Measurements from ENCODE around the gene PFKL.
"Not testable (repeated sequence)": the region's sequence is repeated elsewhere in the genome, so short reads cannot be mapped to it uniquely, and the experiment has no call there.

Gene PFKL

DNA sequence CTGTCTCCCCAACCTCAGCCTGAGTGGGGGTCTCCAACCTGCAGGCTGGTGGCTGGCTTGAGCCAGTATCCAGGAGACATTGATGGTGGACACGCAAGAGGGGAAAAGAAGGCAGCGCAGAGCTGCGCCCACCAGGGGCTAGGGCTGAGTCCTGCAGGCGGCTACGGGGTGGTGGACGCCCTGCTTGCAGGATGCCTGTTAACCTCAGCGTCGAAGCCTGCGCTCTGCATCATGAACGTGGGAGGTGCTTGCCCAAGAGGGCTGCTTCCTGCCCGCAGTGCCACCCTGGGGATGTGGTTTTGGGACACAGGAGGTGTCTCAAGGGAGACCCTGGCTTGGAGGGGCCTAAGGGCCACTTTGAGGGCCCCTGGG lies 27.7 kb downstream of the PFKL start:
- no peak for DNase-seq (ENCODE audit: low read depth in 2 of 2)

- DNase-seq (ENCODE audit: low read depth in 2 of 2), result no peak
These were observed 28.5 kb downstream of the PFKL start for GRCh38 chr21:44328242-44328895.

DNA sequence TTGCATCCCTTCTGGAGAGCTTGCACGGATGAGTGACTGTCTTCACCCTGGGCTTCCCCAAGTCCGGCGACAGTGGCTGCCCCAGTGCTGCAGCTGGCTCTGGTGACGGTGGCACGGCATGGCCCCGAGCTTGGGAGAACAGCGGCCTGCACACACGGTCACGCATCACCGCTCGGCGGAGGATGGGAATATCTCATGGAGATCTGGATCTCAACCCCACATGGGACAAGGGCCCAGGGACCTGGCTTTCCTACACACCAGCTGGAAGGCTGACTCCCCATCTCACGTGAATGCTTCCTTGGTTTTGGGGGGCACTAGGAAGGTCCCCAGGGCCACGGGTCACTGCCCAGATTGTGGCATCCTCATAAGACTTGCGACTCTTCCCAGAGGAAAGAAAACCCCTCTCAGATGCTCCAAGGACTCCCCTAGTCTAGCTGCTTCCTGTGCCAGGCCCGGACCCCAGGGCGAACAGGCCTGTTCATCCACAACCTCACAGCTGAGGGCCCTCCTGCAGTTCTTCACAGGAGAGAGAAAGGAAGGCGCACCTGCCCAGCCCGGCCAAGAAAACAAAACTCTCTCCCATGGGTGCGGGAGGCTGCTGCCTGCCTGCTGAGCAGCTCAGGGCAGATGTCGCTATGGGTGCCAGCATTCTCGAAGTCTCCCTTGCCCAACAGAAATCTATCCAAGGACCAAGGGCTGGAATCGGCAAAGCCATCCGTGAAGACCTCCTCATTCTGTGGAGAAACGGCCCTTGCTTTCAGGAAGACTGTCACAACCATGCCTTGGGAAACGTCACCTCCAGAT lies 29.4 kb downstream of the PFKL start:
- DNase-seq (ENCODE audit: low read depth in 2 of 2), result no peak

DNA sequence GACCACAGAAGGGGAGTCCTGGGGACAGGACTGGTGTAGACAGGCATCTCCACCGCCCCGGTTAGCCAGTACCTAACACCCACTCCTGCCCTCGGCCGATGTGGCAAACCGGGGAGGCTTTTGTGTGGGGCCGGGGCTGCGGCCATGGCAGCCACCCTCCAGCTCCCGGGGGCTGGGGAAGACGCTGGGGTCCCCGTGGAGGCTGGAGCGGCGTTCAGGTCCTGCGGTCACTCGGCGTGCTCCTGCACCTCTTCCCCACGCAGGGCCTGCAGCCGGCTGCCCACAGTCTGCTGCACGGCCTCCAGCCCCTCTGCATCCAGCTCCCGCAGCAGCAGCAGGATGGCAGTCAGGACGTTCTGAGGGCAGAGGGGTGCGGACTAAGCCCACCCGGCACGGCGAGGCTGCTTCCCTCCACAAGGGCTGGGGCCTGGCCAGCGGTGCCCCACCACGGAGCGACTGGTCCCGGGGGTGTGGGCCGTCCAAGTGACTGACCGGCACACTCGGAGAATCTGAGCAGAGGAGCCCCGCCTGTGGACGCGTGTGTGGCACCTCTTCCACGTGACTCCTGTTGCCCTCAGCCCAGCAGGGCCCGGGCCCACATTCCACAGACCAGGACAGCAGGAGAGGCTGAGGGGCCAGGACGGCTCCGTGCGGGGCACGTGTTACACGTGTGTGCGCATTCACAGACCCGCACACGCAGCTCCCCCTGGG lies 30.3 kb downstream of the PFKL start:
- no peak for DNase-seq (ENCODE audit: low read depth in 2 of 2)

GRCh38 chr21:44330698-44331097 lies 30.8 kb downstream of the PFKL start:
- no peak for DNase-seq (ENCODE audit: low read depth in 2 of 2)

DNA sequence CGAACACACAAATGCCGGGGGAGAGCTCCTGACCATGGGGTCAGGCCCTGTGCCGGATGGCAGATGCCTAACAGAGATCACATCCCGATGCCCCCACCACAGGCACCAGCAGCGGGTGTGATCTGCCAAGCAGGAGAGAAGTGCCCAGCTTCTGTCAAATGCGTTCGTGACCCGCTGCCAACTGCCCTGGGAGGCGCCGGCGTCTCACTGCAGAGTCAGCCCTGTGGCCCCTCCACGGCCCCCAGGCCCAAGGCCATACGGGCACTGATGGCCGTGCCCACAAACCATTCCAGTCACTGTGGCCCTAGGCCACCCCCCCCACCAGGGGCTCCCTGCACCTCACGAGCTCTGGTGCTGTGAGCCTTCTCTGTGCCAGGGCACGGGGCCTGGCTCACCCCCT lies 31.4 kb downstream of the PFKL start:
- no peak for DNase-seq (ENCODE audit: low read depth in 2 of 2)

DNA sequence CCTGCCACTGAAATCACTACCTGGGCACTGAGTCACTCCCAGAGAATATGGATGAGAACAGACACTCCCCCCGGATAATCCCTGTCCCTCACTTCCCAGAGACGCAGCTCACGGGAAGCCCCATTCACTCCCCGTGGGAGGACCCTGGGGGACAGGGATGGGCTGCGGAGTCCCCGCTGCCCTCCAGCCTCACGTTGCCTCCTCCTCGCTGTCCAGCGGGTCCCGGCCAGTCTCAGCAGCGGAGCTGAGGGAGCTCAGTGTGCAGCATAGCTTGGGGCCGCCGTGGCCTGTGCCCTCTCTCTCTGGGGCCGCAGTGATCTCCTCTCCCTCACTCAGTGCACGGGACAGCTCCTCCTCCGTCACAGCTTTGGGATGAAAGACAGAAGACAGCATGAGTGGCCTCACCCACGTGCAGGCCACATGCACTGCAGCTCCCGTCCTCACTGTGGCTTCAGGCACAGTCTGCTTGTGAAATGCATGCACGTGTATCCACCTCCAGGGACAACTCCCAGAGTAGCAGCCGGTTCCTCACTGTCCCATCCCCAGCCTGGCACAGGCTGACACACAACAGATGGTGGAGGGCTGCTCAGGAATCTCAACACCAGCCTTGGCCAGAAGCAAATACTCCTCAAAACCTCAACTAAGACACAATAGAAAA lies 31.9 kb downstream of the PFKL start:
- no peak for DNase-seq (ENCODE audit: low read depth in 2 of 2)

DNA sequence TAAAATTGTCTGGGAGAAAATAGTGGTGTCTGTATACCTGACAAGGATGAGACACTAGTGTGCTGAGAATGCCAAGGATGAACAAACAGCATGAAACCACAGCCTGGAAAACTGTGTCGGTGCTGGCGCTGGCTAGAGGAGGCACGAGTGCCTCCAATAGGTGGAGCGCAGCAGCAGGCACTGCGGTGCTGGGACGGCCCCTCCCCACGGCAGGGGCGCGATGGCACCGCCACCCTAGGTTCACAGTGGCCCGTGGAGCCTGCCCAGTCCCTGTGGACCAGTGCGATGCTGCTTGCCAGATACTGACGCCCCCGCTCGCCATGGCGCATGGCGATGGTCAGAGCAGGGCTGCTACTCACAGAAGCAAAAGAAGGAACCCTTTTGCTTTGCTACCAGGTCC lies 32.5 kb downstream of the PFKL start:
- DNase-seq (ENCODE audit: low read depth in 2 of 2), result no peak

- DNase-seq (ENCODE audit: low read depth in 2 of 2), result no peak
These were observed 33.1 kb downstream of the PFKL start for GRCh38 chr21:44332965-44333364.

DNA sequence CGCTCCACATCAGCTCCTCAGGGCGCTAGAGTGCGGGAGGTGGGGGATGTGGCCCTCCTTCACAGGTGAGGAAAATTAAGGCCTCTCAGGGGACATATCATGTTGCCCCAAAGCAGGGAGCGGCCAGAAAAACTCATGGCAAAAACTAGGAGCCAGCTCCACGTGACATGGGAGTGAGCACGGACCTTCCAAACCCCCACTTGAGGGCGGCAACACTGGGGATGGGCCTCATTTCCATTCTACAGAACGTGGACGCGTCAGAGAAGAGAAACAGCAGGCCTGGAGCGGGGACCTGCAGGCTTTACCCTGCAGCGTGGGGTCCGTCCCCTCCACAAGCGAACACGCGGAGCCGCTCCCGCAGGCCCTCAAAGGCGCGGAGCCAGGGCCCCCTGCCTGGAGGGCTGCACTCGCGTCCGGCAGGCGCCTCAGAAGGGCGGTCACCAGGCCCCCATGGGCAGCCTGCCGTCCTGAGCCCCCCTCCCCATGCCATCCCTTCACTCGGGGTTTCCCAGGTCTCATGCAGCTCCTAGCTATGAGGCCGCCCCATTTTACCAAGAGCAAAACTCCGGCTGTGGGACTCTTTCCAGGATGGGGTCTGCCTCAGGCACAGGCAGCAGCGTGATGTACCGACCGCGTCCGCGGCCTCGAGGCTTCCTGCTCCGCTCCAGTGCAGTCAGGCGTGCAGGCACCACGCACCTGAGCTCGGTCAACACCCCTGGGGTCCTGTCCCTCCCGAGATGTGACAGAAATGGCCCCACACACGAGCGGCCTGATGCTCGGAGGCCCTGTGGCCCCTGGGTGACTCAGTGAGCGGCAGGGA lies 33.9 kb downstream of the PFKL start:
- DNase-seq (ENCODE audit: low read depth in 2 of 2), result no peak

DNA sequence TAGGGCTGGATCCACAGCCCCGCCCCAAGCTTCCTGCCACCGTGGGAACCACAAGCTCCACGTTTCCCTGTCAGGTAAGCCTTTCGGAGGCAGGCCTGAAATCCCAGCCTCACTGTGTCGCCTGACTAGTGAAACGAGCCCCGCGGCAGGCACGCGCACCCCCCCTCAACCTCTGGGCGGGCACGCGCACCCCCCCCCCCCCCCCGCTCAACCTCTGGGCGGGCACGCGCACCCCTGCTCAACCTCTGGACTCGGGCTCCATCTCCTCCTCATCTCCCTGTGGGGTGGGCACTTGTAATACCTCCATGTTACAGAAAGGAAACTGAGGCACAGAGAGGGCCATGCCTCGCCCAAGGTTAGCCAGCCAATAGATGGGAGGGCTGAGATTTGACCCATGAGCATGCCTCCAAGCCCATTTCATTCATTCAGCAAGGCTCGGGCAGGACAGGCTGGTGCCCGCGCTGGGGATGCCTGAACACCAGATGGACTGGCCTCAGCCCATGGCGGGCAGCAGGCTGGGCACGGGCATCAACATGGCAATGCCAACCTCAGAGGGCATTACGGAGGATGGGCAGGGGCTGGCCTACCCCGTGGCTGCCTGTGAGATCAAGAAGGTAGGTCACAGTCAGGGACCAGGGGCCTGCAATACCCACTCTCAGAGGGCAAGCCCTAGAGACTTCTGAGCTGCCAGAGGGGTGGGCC lies 34.6 kb downstream of the PFKL start:
- no peak for DNase-seq (ENCODE audit: low read depth in 2 of 2)

- DNase-seq (ENCODE audit: low read depth in 2 of 2), result no peak
These were observed 35.6 kb downstream of the PFKL start for GRCh38 chr21:44335266-44336059.

GRCh38 chr21:44337449-44337848 lies 37.6 kb downstream of the PFKL start:
- DNase-seq (ENCODE audit: low read depth in 2 of 2), result no peak

DNA sequence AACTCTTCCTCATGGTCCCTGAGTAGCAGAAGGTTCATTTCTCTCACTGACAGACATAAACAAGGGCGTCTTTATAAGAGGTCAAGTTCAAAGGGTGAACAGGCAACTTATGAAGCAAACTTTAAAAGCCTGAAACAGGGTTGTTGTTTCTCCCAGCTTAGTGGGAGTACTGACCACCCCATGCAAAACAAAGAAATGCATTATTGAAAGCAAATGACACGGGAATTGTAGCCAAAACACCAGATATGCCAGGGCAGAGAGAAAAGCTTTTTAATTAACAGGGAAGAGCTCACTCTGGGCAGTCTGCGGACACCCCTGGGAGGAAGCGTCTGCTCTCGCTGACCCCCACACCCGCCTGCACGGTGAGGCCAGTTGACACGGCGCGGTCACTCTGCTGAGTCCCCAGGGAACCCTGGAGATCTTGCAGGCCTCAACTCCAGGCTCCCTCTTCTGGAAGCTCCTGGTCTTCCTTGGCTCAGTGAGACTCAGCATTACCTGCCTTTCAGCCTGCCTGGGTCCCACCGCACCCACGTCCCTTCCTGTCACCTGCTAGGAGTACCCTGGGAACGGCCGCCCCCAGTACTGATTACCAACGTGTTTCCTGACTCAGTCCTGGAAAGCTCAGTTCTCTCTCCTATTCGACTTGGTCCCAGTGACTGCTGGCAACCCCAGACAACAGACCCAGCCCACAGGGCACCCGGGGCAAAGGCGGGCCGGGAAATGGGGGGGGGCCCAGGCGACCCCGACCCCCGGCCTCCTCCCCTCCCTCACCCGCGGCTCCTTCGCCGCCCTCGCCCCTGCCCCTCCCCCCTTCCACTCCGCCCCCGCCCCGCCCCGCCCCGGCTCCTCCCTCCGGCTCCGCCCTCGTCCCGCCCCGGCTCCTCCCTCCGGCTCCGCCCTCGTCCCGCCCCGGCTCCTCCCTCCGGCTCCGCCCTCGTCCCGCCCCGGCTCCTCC lies 38.4 kb downstream of the PFKL start:
- DNase-seq (ENCODE audit: low read depth in 2 of 2), result peak in 1 of 2 donors; percentile 10

- peak; percentile 93 to 95 for DNase-seq (ENCODE audit: low read depth in 2 of 2)
These were observed 39.4 kb downstream of the PFKL start, which contains the start of gene CFAP410 for GRCh38 chr21:44338971-44339910. TSS of gene CFAP410 (minus strand) at chr21:44339390. CDS start at chr21:44339194, 196 bp downstream.

DNA sequence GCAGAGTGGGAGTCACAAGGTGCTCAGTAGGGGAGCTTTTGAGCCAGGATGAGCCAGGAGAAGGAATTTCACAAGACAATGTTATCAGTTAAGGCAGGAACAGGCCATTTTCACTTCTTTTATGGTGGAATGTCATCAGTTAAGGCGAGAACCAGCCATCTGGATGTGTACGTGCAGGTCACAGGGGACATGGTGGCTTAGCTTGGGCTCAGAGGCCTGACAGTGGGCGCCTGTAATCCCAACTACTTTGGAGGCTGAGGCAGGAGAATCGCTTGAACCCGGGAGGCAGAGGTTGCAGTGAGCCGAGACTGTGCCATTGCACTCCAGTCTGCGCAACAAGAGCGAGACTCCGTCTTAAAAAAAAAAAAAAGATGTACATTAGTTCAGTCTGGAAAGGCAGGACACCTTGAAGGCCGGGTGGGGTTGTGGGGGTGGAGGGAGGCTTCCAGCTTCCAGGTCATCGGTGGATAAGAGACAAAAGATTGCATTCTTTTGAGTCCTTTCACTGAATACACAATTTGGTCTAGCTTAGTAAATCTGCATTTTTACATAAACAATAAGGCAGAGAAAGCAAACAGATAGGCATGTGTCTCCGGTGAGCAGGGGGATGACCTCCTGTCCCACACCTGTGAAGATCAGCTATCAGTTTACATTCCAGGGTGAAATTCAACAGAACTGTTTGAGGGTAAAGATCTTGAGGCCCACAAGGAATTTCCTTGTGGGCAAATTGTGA lies 42.0 kb downstream of the PFKL start:
- DNase-seq (ENCODE audit: low read depth in 2 of 2), result not testable (repeated sequence)

DNA sequence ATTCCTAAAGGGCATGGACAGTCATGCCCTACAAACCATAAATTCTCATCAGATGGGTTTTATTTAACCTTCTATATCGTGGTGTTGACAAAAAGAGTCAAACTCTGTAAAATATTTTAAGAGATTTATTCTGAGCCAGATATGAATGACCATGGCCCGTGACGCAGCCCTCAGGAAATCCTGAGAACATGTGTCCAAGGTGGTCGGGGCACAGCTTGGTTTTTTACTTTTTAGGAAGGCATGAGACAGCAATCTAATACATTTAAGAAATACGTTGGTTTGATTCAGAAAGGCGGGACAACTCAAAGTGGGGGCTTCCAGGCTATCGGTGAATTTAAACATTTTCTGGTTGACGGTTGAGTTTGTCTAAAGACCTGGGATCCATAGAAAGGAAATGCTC lies 43.1 kb downstream of the PFKL start:
- DNase-seq (ENCODE audit: low read depth in 2 of 2), result not testable (repeated sequence)
